ENCODE results near the gene RPL37A.

Gene RPL37A

GRCh38 chr2:216498379-216499352 lies at the start of gene RPL37A:
Gene RPL37A, plus strand, starts transcription at chr2:216498844. Its CDS starts 31 bp downstream, at chr2:216498875.
- peak within 1 kb of the TSS; percentile 92 to 97 for H3K9ac ChIP-seq (ENCODE audit: low read depth in 1 of 2, low read length in 2 of 2)
- H3K36me3 ChIP-seq (ENCODE audit: control insufficient read depth in 1 of 2, insufficient read depth in 2 of 2, low read length in 2 of 2), result peaks cover 30 to 40% of the 10 kb centered on the region in 2 donors
- peak within 1 kb of the TSS; percentile 79 for H3K27ac ChIP-seq (ENCODE audit: low read depth, low read length)
- no peaks in the 10 kb centered on the region for H3K9me3 ChIP-seq (ENCODE audit: control insufficient read depth in 1 of 2, low read length in 2 of 2)
- no peaks in the 10 kb centered on the region for H3K27me3 ChIP-seq (ENCODE audit: control insufficient read depth in 1 of 2, insufficient read depth in 2 of 2, low read length in 2 of 2)
- H3K4me3 ChIP-seq (ENCODE audit: low read depth in 1 of 2, low read length in 2 of 2), result peak within 1 kb of the TSS; percentile 96 to 99
- H3K4me1 ChIP-seq (ENCODE audit: control insufficient read depth in 1 of 2, insufficient read depth in 2 of 2, low read length in 2 of 2), result peaks cover 32 to 37% of the 10 kb centered on the region in 2 donors

- Histone ChIP-seq H3K9ac (ENCODE audit: low read depth in 1 of 2, low read length in 2 of 2) (no peak overlapping the region), H3K27me3 (ENCODE audit: control insufficient read depth in 1 of 2, insufficient read depth in 2 of 2, low read length in 2 of 2) (no peaks in the 10 kb centered on the region), H3K36me3 (ENCODE audit: control insufficient read depth in 1 of 2, insufficient read depth in 2 of 2, low read length in 2 of 2) (peaks cover 58 to 82% of the 10 kb centered on the region in 2 donors), H3K27ac (ENCODE audit: low read depth, low read length) (no peak overlapping the region), H3K9me3 (ENCODE audit: control insufficient read depth in 1 of 2, low read length in 2 of 2) (peaks cover 2 to 8% of the 10 kb centered on the region in 2 donors), H3K4me1 (ENCODE audit: control insufficient read depth in 1 of 2, insufficient read depth in 2 of 2, low read length in 2 of 2) (no peaks in the 10 kb centered on the region), H3K4me3 (ENCODE audit: low read depth in 1 of 2, low read length in 2 of 2) (no peak overlapping the region)
These were observed 48.3 kb upstream of the RPL37A start for GRCh38 chr2:216450346-216450745.

GRCh38 chr2:216450784-216451183 lies 47.9 kb upstream of the RPL37A start:
- H3K27ac ChIP-seq (ENCODE audit: low read depth, low read length), result no peak overlapping the region
- peaks cover 56 to 82% of the 10 kb centered on the region in 2 donors for H3K36me3 ChIP-seq (ENCODE audit: control insufficient read depth in 1 of 2, insufficient read depth in 2 of 2, low read length in 2 of 2)
- no peaks in the 10 kb centered on the region for H3K27me3 ChIP-seq (ENCODE audit: control insufficient read depth in 1 of 2, insufficient read depth in 2 of 2, low read length in 2 of 2)
- H3K9ac ChIP-seq (ENCODE audit: low read depth in 1 of 2, low read length in 2 of 2), result no peak overlapping the region
- H3K9me3 ChIP-seq (ENCODE audit: control insufficient read depth in 1 of 2, low read length in 2 of 2), result peaks cover 2 to 8% of the 10 kb centered on the region in 2 donors
- H3K4me3 ChIP-seq (ENCODE audit: low read depth in 1 of 2, low read length in 2 of 2), result no peak overlapping the region
- H3K4me1 ChIP-seq (ENCODE audit: control insufficient read depth in 1 of 2, insufficient read depth in 2 of 2, low read length in 2 of 2), result no peaks in the 10 kb centered on the region

- H3K9me3 ChIP-seq (ENCODE audit: control insufficient read depth in 1 of 2, low read length in 2 of 2), result peaks cover 0 to 2% of the 10 kb centered on the region in 2 donors
- no peaks in the 10 kb centered on the region for H3K27me3 ChIP-seq (ENCODE audit: control insufficient read depth in 1 of 2, insufficient read depth in 2 of 2, low read length in 2 of 2)
- no peaks in the 10 kb centered on the region for H3K4me1 ChIP-seq (ENCODE audit: control insufficient read depth in 1 of 2, insufficient read depth in 2 of 2, low read length in 2 of 2)
- H3K9ac ChIP-seq (ENCODE audit: low read depth in 1 of 2, low read length in 2 of 2), result no peak overlapping the region
- H3K27ac ChIP-seq (ENCODE audit: low read depth, low read length), result no peak overlapping the region
- no peak overlapping the region for H3K4me3 ChIP-seq (ENCODE audit: low read depth in 1 of 2, low read length in 2 of 2)
- H3K36me3 ChIP-seq (ENCODE audit: control insufficient read depth in 1 of 2, insufficient read depth in 2 of 2, low read length in 2 of 2), result peaks cover 31 to 51% of the 10 kb centered on the region in 2 donors
These were observed 44.6 kb upstream of the RPL37A start for GRCh38 chr2:216453955-216454614.

GRCh38 chr2:216463148-216463547 lies 35.5 kb upstream of the RPL37A start:
- Histone ChIP-seq H3K9me3 (ENCODE audit: control insufficient read depth in 1 of 2, low read length in 2 of 2) (no peaks in the 10 kb centered on the region), H3K27ac (ENCODE audit: low read depth, low read length) (no peak overlapping the region), H3K4me1 (ENCODE audit: control insufficient read depth in 1 of 2, insufficient read depth in 2 of 2, low read length in 2 of 2) (no peaks in the 10 kb centered on the region), H3K27me3 (ENCODE audit: control insufficient read depth in 1 of 2, insufficient read depth in 2 of 2, low read length in 2 of 2) (no peaks in the 10 kb centered on the region), H3K4me3 (ENCODE audit: low read depth in 1 of 2, low read length in 2 of 2) (no peak overlapping the region), H3K9ac (ENCODE audit: low read depth in 1 of 2, low read length in 2 of 2) (no peak overlapping the region), H3K36me3 (ENCODE audit: control insufficient read depth in 1 of 2, insufficient read depth in 2 of 2, low read length in 2 of 2) (peaks cover 0 to 18% of the 10 kb centered on the region in 2 donors)

GRCh38 chr2:216464104-216464720 lies 34.4 kb upstream of the RPL37A start:
- H3K4me3 ChIP-seq (ENCODE audit: low read depth in 1 of 2, low read length in 2 of 2), result no peak overlapping the region
- H3K27me3 ChIP-seq (ENCODE audit: control insufficient read depth in 1 of 2, insufficient read depth in 2 of 2, low read length in 2 of 2), result no peaks in the 10 kb centered on the region
- no peak overlapping the region for H3K27ac ChIP-seq (ENCODE audit: low read depth, low read length)
- no peak overlapping the region for H3K9ac ChIP-seq (ENCODE audit: low read depth in 1 of 2, low read length in 2 of 2)
- peaks cover 0 to 20% of the 10 kb centered on the region in 2 donors for H3K36me3 ChIP-seq (ENCODE audit: control insufficient read depth in 1 of 2, insufficient read depth in 2 of 2, low read length in 2 of 2)
- H3K4me1 ChIP-seq (ENCODE audit: control insufficient read depth in 1 of 2, insufficient read depth in 2 of 2, low read length in 2 of 2), result no peaks in the 10 kb centered on the region
- H3K9me3 ChIP-seq (ENCODE audit: control insufficient read depth in 1 of 2, low read length in 2 of 2), result no peaks in the 10 kb centered on the region

GRCh38 chr2:216465579-216466195 lies 33.0 kb upstream of the RPL37A start:
- Histone ChIP-seq H3K4me1 (ENCODE audit: control insufficient read depth in 1 of 2, insufficient read depth in 2 of 2, low read length in 2 of 2) (no peaks in the 10 kb centered on the region), H3K4me3 (ENCODE audit: low read depth in 1 of 2, low read length in 2 of 2) (no peak overlapping the region), H3K9me3 (ENCODE audit: control insufficient read depth in 1 of 2, low read length in 2 of 2) (no peaks in the 10 kb centered on the region), H3K36me3 (ENCODE audit: control insufficient read depth in 1 of 2, insufficient read depth in 2 of 2, low read length in 2 of 2) (peaks cover 0 to 25% of the 10 kb centered on the region in 2 donors), H3K9ac (ENCODE audit: low read depth in 1 of 2, low read length in 2 of 2) (no peak overlapping the region), H3K27me3 (ENCODE audit: control insufficient read depth in 1 of 2, insufficient read depth in 2 of 2, low read length in 2 of 2) (no peaks in the 10 kb centered on the region), H3K27ac (ENCODE audit: low read depth, low read length) (no peak overlapping the region)

GRCh38 chr2:216467845-216468244 lies 30.8 kb upstream of the RPL37A start:
- H3K9ac ChIP-seq (ENCODE audit: low read depth in 1 of 2, low read length in 2 of 2), result no peak overlapping the region
- peaks cover 0 to 25% of the 10 kb centered on the region in 2 donors for H3K36me3 ChIP-seq (ENCODE audit: control insufficient read depth in 1 of 2, insufficient read depth in 2 of 2, low read length in 2 of 2)

GRCh38 chr2:216469661-216470060 lies 29.0 kb upstream of the RPL37A start:
- peaks cover 0 to 22% of the 10 kb centered on the region in 2 donors for H3K36me3 ChIP-seq (ENCODE audit: control insufficient read depth in 1 of 2, insufficient read depth in 2 of 2, low read length in 2 of 2)
- H3K9me3 ChIP-seq (ENCODE audit: control insufficient read depth in 1 of 2, low read length in 2 of 2), result no peaks in the 10 kb centered on the region
- no peak overlapping the region for H3K27ac ChIP-seq (ENCODE audit: low read depth, low read length)
- H3K4me3 ChIP-seq (ENCODE audit: low read depth in 1 of 2, low read length in 2 of 2), result no peak overlapping the region
- no peak overlapping the region for H3K9ac ChIP-seq (ENCODE audit: low read depth in 1 of 2, low read length in 2 of 2)
- H3K4me1 ChIP-seq (ENCODE audit: control insufficient read depth in 1 of 2, insufficient read depth in 2 of 2, low read length in 2 of 2), result no peaks in the 10 kb centered on the region
- H3K27me3 ChIP-seq (ENCODE audit: control insufficient read depth in 1 of 2, insufficient read depth in 2 of 2, low read length in 2 of 2), result no peaks in the 10 kb centered on the region

More at GRCh38 chr2:216467845-216468244, 30.8 kb upstream of the RPL37A start:
- H3K27ac ChIP-seq (ENCODE audit: low read depth, low read length), result no peak overlapping the region
- no peak overlapping the region for H3K4me3 ChIP-seq (ENCODE audit: low read depth in 1 of 2, low read length in 2 of 2)
- H3K27me3 ChIP-seq (ENCODE audit: control insufficient read depth in 1 of 2, insufficient read depth in 2 of 2, low read length in 2 of 2), result no peaks in the 10 kb centered on the region
- no peaks in the 10 kb centered on the region for H3K9me3 ChIP-seq (ENCODE audit: control insufficient read depth in 1 of 2, low read length in 2 of 2)
- no peaks in the 10 kb centered on the region for H3K4me1 ChIP-seq (ENCODE audit: control insufficient read depth in 1 of 2, insufficient read depth in 2 of 2, low read length in 2 of 2)
